AG04449 (cell line): ENCODE results near the gene NAV2.

Experiments
- CTCF ChIA-PET: fragments of 350-600 bp; formaldehyde crosslinking; extraction: SDS; loops from one replicate; lab custom pipeline; 2021; ENCODE audit warnings: antibody characterized with exemption; lab: Yijun Ruan, JAX
- POLR2A ChIA-PET: fragments of 400-600, 350-600 bp; formaldehyde crosslinking; extraction: SDS; loops from one replicate; lab custom pipeline; 2020; ENCODE audit warnings: antibody characterized with exemption, inconsistent platforms; lab: Yijun Ruan, JAX
- DNase-seq: peaks from one replicate; pipeline ENCODE4 v3.0.0-alpha.2; 2010; ENCODE audit warnings: low read depth, low spot score
- H3K4me3 ChIP-seq: 2 replicates; pipeline ENCODE4 v1.5.1; 2011; ENCODE audit warnings: low read depth, mild to moderate bottlenecking, control low read depth, low read length
- TF ChIP-seq, protein P1 (sequence below): IDR thresholded peaks from one replicate; pipeline ENCODE4 v1.5.1; 2011; ENCODE audit warnings: mild to moderate bottlenecking, moderate library complexity, low read length, control low read depth, inconsistent platforms; ENCODE audit not compliant: insufficient read depth; ENCODE audit errors: missing control alignments

NAV2 gene

DNA sequence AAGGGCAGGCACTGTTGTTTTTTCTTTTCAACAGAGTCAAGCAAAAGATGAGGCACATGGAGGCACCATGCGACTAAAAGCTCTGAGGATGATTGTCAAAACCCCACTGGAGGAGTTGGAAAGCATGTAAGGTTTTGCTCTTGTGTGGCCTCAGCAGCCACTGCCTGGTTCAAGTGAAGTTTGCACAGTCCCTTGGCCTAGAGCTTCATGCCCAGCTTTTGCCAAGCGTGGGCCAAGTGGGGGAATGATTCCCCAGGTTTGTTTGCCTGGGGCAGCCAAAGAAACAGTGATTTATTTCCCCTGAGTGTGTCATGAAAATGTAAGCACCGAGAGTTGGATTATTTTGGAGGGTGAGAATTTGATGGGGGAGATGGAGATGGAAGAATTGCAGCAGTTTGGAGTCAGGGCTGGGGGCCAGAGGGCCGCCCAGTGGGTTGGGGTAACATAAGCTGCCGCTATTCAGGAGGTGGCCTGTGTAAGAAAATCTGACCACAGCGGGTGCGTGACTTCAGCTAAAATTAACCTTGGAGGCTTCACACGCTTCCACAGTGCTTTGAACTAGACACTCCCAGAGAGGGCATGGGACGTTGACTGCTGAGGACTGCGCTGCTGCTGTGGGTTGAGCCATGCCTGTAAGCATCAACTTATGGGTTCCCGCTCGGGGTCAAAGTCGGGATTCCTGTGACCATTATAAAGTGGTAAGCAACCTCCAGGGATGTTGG is 100.7 kb downstream of the NAV2 start:
- ChIA-PET CTCF (interaction anchor here (0.9 to 1.7 kb wide), 3 partner anchors 13 to 250 kb away, joined by 3 to 9 read pairs (median 5); no protein-coding TSS in a partner anchor), POLR2A (no interaction called here)
- TF ChIP-seq, protein P1, sequence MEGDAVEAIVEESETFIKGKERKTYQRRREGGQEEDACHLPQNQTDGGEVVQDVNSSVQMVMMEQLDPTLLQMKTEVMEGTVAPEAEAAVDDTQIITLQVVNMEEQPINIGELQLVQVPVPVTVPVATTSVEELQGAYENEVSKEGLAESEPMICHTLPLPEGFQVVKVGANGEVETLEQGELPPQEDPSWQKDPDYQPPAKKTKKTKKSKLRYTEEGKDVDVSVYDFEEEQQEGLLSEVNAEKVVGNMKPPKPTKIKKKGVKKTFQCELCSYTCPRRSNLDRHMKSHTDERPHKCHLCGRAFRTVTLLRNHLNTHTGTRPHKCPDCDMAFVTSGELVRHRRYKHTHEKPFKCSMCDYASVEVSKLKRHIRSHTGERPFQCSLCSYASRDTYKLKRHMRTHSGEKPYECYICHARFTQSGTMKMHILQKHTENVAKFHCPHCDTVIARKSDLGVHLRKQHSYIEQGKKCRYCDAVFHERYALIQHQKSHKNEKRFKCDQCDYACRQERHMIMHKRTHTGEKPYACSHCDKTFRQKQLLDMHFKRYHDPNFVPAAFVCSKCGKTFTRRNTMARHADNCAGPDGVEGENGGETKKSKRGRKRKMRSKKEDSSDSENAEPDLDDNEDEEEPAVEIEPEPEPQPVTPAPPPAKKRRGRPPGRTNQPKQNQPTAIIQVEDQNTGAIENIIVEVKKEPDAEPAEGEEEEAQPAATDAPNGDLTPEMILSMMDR = no peak
- no peak for DNase-seq
- H3K4me3 ChIP-seq = no peak overlapping the region

DNA sequence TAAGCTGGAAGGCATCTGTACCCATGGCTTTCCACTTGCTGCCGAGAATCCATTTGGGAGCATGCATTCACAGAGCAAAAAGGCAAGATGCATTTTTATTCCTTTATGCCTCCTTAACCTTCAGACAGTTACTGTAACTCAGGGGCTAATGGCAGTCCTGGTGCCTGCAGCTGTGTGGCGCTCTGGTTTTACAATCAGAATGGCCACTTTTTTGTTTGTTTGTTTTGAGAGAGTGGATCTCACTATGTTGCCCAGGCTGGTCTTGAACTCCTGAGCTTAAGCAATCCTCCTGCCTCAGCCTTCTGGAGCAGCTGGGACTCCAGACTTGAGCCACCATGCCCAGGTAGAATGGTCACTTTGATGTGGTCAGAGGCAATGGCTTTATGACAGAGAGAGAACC is 101.8 kb downstream of the NAV2 start:
- CTCF ChIA-PET = interaction anchor here (0.7 to 1.7 kb wide), 2 partner anchors 14 to 89 kb away, joined by 3 to 9 read pairs; no protein-coding TSS in a partner anchor

DNA sequence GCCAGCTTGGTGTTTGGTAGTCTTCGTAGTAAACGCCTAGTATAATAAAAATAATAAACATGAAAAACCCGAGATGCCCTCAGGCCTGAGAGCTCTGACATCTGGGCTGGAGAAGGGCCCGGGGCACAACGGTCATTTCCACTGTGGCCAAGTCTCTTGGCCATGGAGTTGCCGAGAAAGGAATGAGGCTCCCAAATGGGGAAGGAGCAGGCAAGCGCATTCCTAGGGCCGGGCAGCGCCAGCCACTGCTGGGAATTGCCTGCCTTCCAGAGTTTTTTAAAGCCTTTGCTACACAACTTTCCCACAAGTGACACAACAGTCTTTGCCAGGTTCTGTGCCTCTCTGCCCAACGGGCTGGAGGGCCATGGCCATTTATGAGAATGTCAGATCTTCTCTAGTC is 103.4 kb downstream of the NAV2 start:
- H3K4me3 ChIP-seq = no peak overlapping the region
- ChIA-PET POLR2A (no interaction called here), CTCF (interaction anchor here (1.4 kb wide), 1 partner anchor 87 kb away, joined by 3 read pairs; no protein-coding TSS in a partner anchor)
- no peak for DNase-seq
- TF ChIP-seq, protein P1 = no peak

More for the DNA sequence above, 101.8 kb downstream of the NAV2 start:
- DNase-seq = no peak
- POLR2A ChIA-PET = no interaction called here
- TF ChIP-seq, protein P1 = no peak
- H3K4me3 ChIP-seq = no peak overlapping the region

DNA sequence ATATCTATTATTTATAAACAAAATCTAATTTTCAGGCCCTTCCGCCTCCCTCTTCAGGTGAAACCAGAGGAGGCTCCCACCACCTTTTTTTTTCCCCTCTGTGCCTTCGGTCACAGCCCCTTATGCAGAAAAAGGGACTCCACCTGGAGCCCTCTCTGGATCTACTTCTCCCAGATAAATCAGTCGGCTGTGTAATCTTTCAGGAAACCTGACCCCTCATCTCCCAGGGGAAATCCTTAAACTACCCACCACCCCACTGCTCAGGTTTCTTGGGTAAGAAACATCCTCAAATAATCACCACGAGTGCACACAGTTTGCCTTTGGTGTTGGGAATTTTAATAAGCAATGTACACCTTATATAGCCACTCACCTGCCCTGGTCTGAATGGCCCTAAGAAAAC is 104.2 kb downstream of the NAV2 start:
- no peak overlapping the region for H3K4me3 ChIP-seq
- POLR2A ChIA-PET = no interaction called here
- CTCF ChIA-PET = no interaction called here
- no peak for DNase-seq
- TF ChIP-seq, protein P1 = no peak

DNA sequence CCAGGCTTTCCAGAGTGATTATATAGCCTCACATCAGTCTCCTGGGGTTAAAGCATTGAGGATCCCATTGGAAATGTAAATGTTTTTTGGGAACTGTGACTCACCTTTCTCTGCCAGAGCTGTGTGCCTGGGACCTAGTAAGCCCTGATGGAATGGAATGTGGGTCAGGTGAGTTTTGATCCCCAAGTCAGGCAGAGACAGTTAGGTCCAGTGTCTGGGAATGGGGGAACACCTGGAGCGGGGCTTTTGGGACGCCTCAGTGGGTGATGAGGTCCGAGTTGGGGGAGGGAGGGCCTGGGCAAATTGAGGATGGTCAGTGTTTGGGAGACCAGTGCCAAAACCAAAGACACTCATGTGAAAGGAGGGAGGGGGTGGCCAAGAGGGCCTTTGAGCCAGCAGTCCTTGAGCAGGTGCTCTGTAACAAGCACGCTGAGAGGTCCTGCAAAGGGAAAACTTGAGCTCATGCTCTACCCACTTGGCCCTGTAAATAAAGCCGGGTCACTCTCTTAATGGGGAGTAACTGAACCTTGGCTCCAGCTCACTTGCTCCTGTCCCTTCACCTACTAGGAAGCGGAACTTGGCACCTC is 104.7 kb downstream of the NAV2 start:
- DNase-seq = no peak
- ChIA-PET CTCF (no interaction called here), POLR2A (no interaction called here)
- H3K4me3 ChIP-seq = no peak overlapping the region
- TF ChIP-seq, protein P1 = no peak

DNA sequence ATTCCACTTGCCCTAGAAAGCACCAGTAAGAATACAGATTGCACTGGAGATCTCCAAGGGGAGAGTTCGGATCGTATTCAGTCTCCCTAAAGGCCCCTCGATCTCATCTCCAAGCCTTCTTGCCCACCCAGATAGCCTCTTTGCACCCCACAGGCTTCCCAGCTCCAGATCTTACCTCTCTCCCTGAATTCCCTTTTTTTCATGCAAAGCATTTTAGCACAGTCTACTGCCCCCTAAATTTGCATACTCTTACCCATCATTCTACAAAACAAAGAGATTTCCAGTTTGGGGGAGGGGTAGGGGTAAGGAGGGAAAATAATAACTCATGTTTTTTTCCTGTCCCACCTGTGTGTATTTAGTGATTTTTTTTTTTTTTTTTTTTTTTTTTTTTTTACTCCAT is 105.2 kb downstream of the NAV2 start:
- CTCF ChIA-PET = interaction anchor here (1.2 kb wide), 1 partner anchor 9 kb away, joined by 3 read pairs; no protein-coding TSS in a partner anchor
- POLR2A ChIA-PET = interaction anchor here (0.5 kb wide), 1 partner anchor 11 kb away, joined by 3 read pairs; no protein-coding TSS in a partner anchor
- H3K4me3 ChIP-seq = no peak overlapping the region
- TF ChIP-seq, protein P1 = no peak
- DNase-seq = no peak
